ENCODE data around the gene SEPHS2.

GRCh38 chr16:30406795-30407101 is 38.9 kb downstream of the SEPHS2 start:
- TF ChIP-seq CTCF (IDR thresholded peaks at IDR 0.05) (no peak), POLR2A (IDR thresholded peaks at IDR 0.05) (no peak)

Measured in lower leg skin (tissue), 3 donors.